GM12878 (cell line): ENCODE results near the gene CFAP299. TPM values are rescaled to one million over a fixed set of nuclear protein-coding genes. Genes with fewer than 3 reads are reported as not detected.

Source experiments
- ATAC-seq: fragments of 200-7000 bp; cut with Tn5 transposase; 3 replicates; pipeline ENCODE4 v1.9.1; 2020; ENCODE audit warnings: mild to moderate bottlenecking, moderate library complexity
- BruUV-seq: library from RNA; stranded (reverse); fragments of 400-500 nt; replicated peaks from 2 replicates; lab custom pipeline; 2021; lab: Mats Ljungman, UMichigan
- CTCF ChIA-PET: fragments of 300-600 bp; sonication (Branson Sonifier 250); formaldehyde crosslinking; extraction: SDS; loops from one replicate; lab custom pipeline; 2021; ENCODE audit warnings: inconsistent platforms; lab: Yijun Ruan, JAX
- POLR2A ChIA-PET: fragments of 350-600 bp; formaldehyde crosslinking; extraction: SDS; loops from one replicate; lab custom pipeline; 2021; ENCODE audit warnings: inconsistent platforms; lab: Charles Lee
- RAD21 ChIA-PET: fragments of 300-600 bp; sonication (Branson Sonifier 250); formaldehyde crosslinking; loops from one replicate; lab custom pipeline; 2023; ENCODE audit warnings: antibody characterized with exemption; ENCODE audit not compliant: unreplicated experiment; lab: Charles Lee
- SMC1A ChIA-PET: fragments of 300-600 bp; sonication (Branson Sonifier 250); formaldehyde crosslinking; loops from one replicate; lab custom pipeline; 2023; ENCODE audit not compliant: unreplicated experiment, uncharacterized antibody; lab: Charles Lee
- DNase-seq: peaks from one replicate; pipeline ENCODE4 v3.0.0-alpha.2; 2011; ENCODE audit warnings: low read depth, low spot score
- FAIRE-seq: peaks from 3 replicates; lab custom pipeline; 2011; peaks lifted over from hg19 to GRCh38; lab: Jason Lieb, UNC
- H2AFZ ChIP-seq: 2 replicates; pipeline ENCODE4 v1.6.0; 2011; ENCODE audit warnings: low read depth, low read length, control low read depth; ENCODE audit not compliant: control insufficient read depth
- H3K27ac ChIP-seq: 2 replicates; pipeline ENCODE4 v1.5.1; 2011; ENCODE audit warnings: control low read depth; ENCODE audit not compliant: control insufficient read depth, insufficient read depth
- H3K27me3 ChIP-seq, 2 experiments: replicated peaks in 1 of 2; 2 replicates each; pipeline versions ENCODE4 v1.6.0 to v1.6.1; 2011; ENCODE audit warnings: low read length in 1 of 2; ENCODE audit not compliant: control insufficient read depth in 2 of 2, insufficient read depth in 2 of 2
- H3K36me3 ChIP-seq, 2 experiments: 2 replicates each; pipeline ENCODE4 v1.5.1; 2011; ENCODE audit warnings: low read length in 1 of 2; ENCODE audit not compliant: control insufficient read depth in 2 of 2, insufficient read depth in 2 of 2
- H3K4me1 ChIP-seq: 2 replicates; pipeline ENCODE4 v1.6.1; 2011; ENCODE audit warnings: mild to moderate bottlenecking, low read length, moderate library complexity, mixed read lengths; ENCODE audit not compliant: control insufficient read depth, insufficient read depth
- H3K4me2 ChIP-seq: 2 replicates; pipeline ENCODE4 v1.6.0; 2011; ENCODE audit warnings: control low read depth; ENCODE audit not compliant: control insufficient read depth, insufficient read depth
- H3K4me3 ChIP-seq: fragments of 200-600 bp; sonication (generic); 2 replicates; pipeline ENCODE4 v1.5.1; 2016
- H3K79me2 ChIP-seq: 2 replicates; pipeline ENCODE4 v1.6.0; 2011; ENCODE audit warnings: low read length; ENCODE audit not compliant: control insufficient read depth, insufficient read depth
- H3K9ac ChIP-seq: 2 replicates; pipeline ENCODE4 v1.8.0; 2011; ENCODE audit warnings: low read length, control low read depth, mixed read lengths; ENCODE audit not compliant: control insufficient read depth, insufficient read depth
- H3K9me3 ChIP-seq: replicated peaks from 3 replicates; pipeline ENCODE4 v1.5.1; 2011; ENCODE audit warnings: mild to moderate bottlenecking, low read length; ENCODE audit not compliant: control insufficient read depth, insufficient read depth
- H4K20me1 ChIP-seq: 2 replicates; pipeline ENCODE4 v1.6.0; 2011; ENCODE audit not compliant: control insufficient read depth, insufficient read depth
- EGR1 ChIP-seq, 2 experiments: IDR thresholded peaks; 1 replicate in 1 of 2; 2 replicates in 1 of 2; pipeline ENCODE4 v1.6.1; 2011 to 2012; ENCODE audit warnings: low read depth in 2 of 2, low read length in 2 of 2, borderline replicate concordance in 1 of 2, mild to moderate bottlenecking in 1 of 2, moderate library complexity in 1 of 2
- MYB ChIP-seq: fragments of 150-350 bp; IDR thresholded peaks from 2 replicates; pipeline ENCODE4 v1.6.1; 2014; ENCODE audit warnings: mild to moderate bottlenecking, low read depth, low read length, borderline replicate concordance
- PAX8 ChIP-seq: fragments of 450-650 bp; IDR thresholded peaks from 2 replicates; pipeline ENCODE4 v1.6.1; 2017; ENCODE audit warnings: mild to moderate bottlenecking, moderate library complexity
- SMAD1 ChIP-seq: fragments of 450-650 bp; IDR thresholded peaks from 2 replicates; pipeline ENCODE4 v1.6.1; 2018; ENCODE audit warnings: mild to moderate bottlenecking, low read depth; ENCODE audit not compliant: partially characterized antibody
- SMC3 ChIP-seq: IDR thresholded peaks from 2 replicates; pipeline ENCODE4 v1.6.1; 2011; ENCODE audit warnings: low read length, improper control_type of control experiment, borderline replicate concordance
- ZNF622 ChIP-seq: fragments of 450-650 bp; IDR thresholded peaks from 2 replicates; pipeline ENCODE4 v1.6.1; 2017; ENCODE audit warnings: mild to moderate bottlenecking, inconsistent platforms
- in situ Hi-C: fragments of 300-500 bp; cut with MboI; formaldehyde crosslinking; loops from 9 replicates; pipeline ENCODE4 v1.14.3; 2018; ENCODE audit warnings: mixed read lengths
- intact Hi-C: fragments of 100-400 bp; cut with micrococcal nuclease; formaldehyde crosslinking; loops from one replicate; pipeline ENCODE4 v1.14.2; 2022; ENCODE audit not compliant: unreplicated experiment
- polyA plus RNA-seq, 11 experiments: library from polyadenylated mRNA; depleted of rRNA in 4 of 11; unstranded in 6 of 11; stranded (reverse) in 5 of 11; fragments of >200 nt; fragmentation: Nextera tagmentation in 4 of 11; fragmentation: Illumina TruSeq in 1 of 11; extraction: Ambion mirVana in 4 of 11; extraction: Trizol in 1 of 11; gene quantifications; 1 replicate in 1 of 11; 2 replicates in 10 of 11; pipeline versions ENCODE4 v1.2.1 to v1.2.3, GENCODE V29; 2011 to 2016; ENCODE audit warnings: inconsistent platforms in 2 of 11, missing spikeins in 2 of 11, low read depth in 1 of 11
- total RNA-seq, 4 experiments: library from RNA; depleted of rRNA in 3 of 4; stranded (reverse); fragments of >200 nt in 3 of 4; fragmentation: Illumina TruSeq in 1 of 4; extraction: Trizol in 1 of 4; gene quantifications; 2 replicates each; pipeline versions ENCODE4 v1.2.1 to v1.2.3, GENCODE V29; 2013 to 2021
- TF ChIP-seq, protein P1 (sequence below): fragments of 450-650 bp; IDR thresholded peaks from 2 replicates; pipeline ENCODE4 v1.6.1; 2017; ENCODE audit warnings: borderline replicate concordance
- TF ChIP-seq, protein P2 (sequence below): fragments of 450-650 bp; formaldehyde crosslinking; IDR thresholded peaks from 2 replicates; pipeline ENCODE4 v1.5.0; 2022; ENCODE audit warnings: mild to moderate bottlenecking, missing genetic modification characterization
- TF ChIP-seq, protein P3 (sequence below): fragments of 450-650 bp; IDR thresholded peaks from 2 replicates; pipeline ENCODE4 v1.6.1; 2016; ENCODE audit warnings: mild to moderate bottlenecking, moderate library complexity, borderline replicate concordance

The CFAP299 gene
- total and polyA plus RNA-seq, 10 of the 15 experiments (the other 5 are each of a cell fraction or from before 2014, with no cell fraction given): 0.06 to 0.34 TPM; not detected in 8

DNA sequence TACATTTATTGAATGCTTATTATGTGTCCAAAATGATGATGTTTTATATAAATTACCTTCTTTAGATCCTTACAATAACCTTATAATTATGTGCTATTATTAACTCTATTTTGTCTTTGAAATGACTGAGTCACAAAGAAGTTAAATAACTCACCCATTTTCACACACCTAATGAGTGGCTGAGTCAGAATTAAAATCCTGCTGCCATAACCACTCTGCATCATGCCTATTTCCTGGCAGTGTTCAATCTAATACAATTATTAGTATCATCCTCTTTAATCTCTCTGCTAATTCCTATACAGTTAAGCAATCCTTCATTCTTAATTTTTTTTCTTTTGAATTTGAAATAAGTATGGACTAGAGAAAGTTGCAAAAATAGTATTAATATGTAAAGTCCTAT, 342.9 kb downstream of the CFAP299 start:
- ChIA-PET SMC1A (interaction anchor here (1.1 kb wide), 1 partner anchor 9 kb away, joined by 3 read pairs; no protein-coding TSS in a partner anchor), POLR2A (no interaction called here), CTCF (no interaction called here), RAD21 (no interaction called here)
- Histone ChIP-seq H3K79me2 (no peaks in the 10 kb centered on the region), H2AFZ (no peak overlapping the region), H3K36me3 (no peaks in the 10 kb centered on the region), H4K20me1 (no peaks in the 10 kb centered on the region), H3K4me3 (no peak overlapping the region), H3K27me3 (no peaks in the 10 kb centered on the region), H3K27ac (no peak overlapping the region), H3K4me1 (no peaks in the 10 kb centered on the region), H3K9me3 (no peaks in the 10 kb centered on the region; the same call in 2 of the 3 replicates), H3K9ac (no peak overlapping the region), H3K4me2 (no peak overlapping the region)
- no peak for TF ChIP-seq SMAD1
- TF ChIP-seq, protein P1, sequence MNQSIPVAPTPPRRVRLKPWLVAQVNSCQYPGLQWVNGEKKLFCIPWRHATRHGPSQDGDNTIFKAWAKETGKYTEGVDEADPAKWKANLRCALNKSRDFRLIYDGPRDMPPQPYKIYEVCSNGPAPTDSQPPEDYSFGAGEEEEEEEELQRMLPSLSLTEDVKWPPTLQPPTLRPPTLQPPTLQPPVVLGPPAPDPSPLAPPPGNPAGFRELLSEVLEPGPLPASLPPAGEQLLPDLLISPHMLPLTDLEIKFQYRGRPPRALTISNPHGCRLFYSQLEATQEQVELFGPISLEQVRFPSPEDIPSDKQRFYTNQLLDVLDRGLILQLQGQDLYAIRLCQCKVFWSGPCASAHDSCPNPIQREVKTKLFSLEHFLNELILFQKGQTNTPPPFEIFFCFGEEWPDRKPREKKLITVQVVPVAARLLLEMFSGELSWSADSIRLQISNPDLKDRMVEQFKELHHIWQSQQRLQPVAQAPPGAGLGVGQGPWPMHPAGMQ: no peak
- no peak for TF ChIP-seq SMC3
- TF ChIP-seq PAX8: no peak
- no peak for TF ChIP-seq EGR1 (IDR thresholded peaks at IDR 0.05; ENCODE audit: borderline replicate concordance in 1 of 2, low read depth in 2 of 2, low read length in 2 of 2)
- TF ChIP-seq, protein P2, sequence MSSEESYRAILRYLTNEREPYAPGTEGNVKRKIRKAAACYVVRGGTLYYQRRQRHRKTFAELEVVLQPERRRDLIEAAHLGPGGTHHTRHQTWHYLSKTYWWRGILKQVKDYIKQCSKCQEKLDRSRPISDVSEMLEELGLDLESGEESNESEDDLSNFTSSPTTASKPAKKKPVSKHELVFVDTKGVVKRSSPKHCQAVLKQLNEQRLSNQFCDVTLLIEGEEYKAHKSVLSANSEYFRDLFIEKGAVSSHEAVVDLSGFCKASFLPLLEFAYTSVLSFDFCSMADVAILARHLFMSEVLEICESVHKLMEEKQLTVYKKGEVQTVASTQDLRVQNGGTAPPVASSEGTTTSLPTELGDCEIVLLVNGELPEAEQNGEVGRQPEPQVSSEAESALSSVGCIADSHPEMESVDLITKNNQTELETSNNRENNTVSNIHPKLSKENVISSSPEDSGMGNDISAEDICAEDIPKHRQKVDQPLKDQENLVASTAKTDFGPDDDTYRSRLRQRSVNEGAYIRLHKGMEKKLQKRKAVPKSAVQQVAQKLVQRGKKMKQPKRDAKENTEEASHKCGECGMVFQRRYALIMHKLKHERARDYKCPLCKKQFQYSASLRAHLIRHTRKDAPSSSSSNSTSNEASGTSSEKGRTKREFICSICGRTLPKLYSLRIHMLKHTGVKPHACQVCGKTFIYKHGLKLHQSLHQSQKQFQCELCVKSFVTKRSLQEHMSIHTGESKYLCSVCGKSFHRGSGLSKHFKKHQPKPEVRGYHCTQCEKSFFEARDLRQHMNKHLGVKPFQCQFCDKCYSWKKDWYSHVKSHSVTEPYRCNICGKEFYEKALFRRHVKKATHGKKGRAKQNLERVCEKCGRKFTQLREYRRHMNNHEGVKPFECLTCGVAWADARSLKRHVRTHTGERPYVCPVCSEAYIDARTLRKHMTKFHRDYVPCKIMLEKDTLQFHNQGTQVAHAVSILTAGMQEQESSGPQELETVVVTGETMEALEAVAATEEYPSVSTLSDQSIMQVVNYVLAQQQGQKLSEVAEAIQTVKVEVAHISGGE (CRISPR knock-in tag): no peak
- no peak for TF ChIP-seq MYB
- TF ChIP-seq, protein P3, sequence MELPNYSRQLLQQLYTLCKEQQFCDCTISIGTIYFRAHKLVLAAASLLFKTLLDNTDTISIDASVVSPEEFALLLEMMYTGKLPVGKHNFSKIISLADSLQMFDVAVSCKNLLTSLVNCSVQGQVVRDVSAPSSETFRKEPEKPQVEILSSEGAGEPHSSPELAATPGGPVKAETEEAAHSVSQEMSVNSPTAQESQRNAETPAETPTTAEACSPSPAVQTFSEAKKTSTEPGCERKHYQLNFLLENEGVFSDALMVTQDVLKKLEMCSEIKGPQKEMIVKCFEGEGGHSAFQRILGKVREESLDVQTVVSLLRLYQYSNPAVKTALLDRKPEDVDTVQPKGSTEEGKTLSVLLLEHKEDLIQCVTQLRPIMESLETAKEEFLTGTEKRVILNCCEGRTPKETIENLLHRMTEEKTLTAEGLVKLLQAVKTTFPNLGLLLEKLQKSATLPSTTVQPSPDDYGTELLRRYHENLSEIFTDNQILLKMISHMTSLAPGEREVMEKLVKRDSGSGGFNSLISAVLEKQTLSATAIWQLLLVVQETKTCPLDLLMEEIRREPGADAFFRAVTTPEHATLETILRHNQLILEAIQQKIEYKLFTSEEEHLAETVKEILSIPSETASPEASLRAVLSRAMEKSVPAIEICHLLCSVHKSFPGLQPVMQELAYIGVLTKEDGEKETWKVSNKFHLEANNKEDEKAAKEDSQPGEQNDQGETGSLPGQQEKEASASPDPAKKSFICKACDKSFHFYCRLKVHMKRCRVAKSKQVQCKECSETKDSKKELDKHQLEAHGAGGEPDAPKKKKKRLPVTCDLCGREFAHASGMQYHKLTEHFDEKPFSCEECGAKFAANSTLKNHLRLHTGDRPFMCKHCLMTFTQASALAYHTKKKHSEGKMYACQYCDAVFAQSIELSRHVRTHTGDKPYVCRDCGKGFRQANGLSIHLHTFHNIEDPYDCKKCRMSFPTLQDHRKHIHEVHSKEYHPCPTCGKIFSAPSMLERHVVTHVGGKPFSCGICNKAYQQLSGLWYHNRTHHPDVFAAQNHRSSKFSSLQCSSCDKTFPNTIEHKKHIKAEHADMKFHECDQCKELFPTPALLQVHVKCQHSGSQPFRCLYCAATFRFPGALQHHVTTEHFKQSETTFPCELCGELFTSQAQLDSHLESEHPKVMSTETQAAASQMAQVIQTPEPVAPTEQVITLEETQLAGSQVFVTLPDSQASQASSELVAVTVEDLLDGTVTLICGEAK: no peak
- no peak for TF ChIP-seq ZNF622
- intact Hi-C loops (no loop called here), in situ Hi-C loops (no loop called here)
- BruUV-seq: no TSS peak
- FAIRE-seq (no peak), DNase-seq (no peak), ATAC-seq (peak; percentile 89)
